ENCODE results near the gene HADH. TPM values are rescaled to one million over a fixed set of nuclear protein-coding genes. Genes with fewer than 3 reads are reported as not detected.

The HADH gene
- polyA plus RNA-seq, 1 of the 3 experiments (the other 2 are of a cell fraction) = 19.4 TPM

DNA sequence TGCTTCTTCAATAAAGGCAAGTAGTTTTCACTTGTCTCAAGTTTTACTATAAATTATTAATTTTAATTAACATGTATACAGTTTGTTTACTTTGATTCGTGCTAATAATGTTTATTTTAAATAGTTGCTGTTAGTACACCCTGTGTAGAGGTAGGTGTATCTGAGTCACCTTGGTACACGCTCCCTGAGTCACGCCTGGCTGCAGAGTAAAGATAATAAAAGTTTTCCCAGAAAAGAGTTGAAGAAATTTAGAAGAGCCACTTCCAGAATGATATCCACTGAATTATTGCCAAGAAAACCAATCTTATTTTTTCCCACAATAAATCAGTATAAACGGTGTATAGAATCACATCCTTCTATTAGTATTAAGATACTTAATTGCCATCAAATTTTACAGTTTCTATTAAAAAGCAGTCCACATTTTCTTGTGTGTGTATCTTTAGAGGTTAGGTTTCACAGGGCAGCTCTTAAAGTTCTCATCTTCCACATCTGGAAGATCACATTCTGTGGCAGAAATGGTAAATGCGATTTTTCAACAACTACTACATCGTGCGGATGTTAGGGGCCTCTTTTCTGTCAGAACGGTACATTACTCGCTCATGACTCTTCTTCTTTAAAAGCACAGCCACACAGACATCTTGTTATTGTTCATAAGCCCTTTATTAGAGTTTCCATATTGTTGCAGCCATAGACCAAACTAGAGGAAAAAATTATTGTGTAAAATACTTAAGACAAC is 55.4 kb downstream of the HADH start (continued):
- TF ChIP-seq GABPA (IDR thresholded peaks at IDR 0.05; ENCODE audit: low read depth) (no peak), EZH2phosphoT487 (IDR thresholded peaks at IDR 0.05; ENCODE audit: borderline replicate concordance, low read depth) (no peak), NRF1 (IDR thresholded peaks at IDR 0.05; ENCODE audit: low read depth, low read length) (no peak), RFX5 (IDR thresholded peaks at IDR 0.05; ENCODE audit: low read length) (no peak), YY1 (IDR thresholded peaks at IDR 0.05; ENCODE audit: low read depth) (no peak)
- TF ChIP-seq, protein P1, sequence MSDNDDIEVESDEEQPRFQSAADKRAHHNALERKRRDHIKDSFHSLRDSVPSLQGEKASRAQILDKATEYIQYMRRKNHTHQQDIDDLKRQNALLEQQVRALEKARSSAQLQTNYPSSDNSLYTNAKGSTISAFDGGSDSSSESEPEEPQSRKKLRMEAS (IDR thresholded peaks at IDR 0.05; ENCODE audit: low read depth) = no peak
- TF ChIP-seq, protein P2, sequence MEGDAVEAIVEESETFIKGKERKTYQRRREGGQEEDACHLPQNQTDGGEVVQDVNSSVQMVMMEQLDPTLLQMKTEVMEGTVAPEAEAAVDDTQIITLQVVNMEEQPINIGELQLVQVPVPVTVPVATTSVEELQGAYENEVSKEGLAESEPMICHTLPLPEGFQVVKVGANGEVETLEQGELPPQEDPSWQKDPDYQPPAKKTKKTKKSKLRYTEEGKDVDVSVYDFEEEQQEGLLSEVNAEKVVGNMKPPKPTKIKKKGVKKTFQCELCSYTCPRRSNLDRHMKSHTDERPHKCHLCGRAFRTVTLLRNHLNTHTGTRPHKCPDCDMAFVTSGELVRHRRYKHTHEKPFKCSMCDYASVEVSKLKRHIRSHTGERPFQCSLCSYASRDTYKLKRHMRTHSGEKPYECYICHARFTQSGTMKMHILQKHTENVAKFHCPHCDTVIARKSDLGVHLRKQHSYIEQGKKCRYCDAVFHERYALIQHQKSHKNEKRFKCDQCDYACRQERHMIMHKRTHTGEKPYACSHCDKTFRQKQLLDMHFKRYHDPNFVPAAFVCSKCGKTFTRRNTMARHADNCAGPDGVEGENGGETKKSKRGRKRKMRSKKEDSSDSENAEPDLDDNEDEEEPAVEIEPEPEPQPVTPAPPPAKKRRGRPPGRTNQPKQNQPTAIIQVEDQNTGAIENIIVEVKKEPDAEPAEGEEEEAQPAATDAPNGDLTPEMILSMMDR (IDR thresholded peaks at IDR 0.05) = no peak

DNA sequence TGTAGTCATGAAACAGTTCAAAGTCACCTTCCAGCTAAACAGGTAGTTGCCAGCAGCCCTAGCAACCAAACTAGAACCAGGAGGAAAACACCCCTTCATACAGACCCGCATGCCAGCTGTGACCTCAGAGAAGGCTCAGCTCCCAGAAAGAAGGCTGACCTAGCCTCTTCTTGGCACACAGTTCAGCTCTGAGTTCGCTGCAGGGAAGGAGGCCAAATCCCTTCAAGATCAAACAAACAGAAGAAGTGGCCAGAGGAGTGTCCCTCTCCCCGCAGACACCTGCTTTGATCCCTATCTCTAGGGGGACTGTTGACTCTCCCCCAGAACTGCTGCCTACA is 56.0 kb downstream of the HADH start:
- Histone ChIP-seq H3K4me1 (ENCODE audit: control insufficient read depth in 1 of 2, insufficient read depth in 2 of 2, low read depth in 1 of 2, low read length in 1 of 2) (peaks cover 0 to 6% of the 10 kb centered on the region in 2 experiments; a peak in 1 of 4 replicates), H2AFZ (ENCODE audit: low read depth) (no peak overlapping the region), H3K27me3 (ENCODE audit: insufficient read depth) (no peaks in the 10 kb centered on the region), H3K27ac (ENCODE audit: low read depth in 2 of 2, low read length in 1 of 2) (no peak overlapping the region), H3K36me3 (replicated peaks in 1 of 2; ENCODE audit: control insufficient read depth in 1 of 2, insufficient read depth in 2 of 2, low read length in 1 of 2) (no peaks in the 10 kb centered on the region), H3K79me2 (ENCODE audit: insufficient read depth) (no peaks in the 10 kb centered on the region), H3K9ac (no peak overlapping the region), H3K9me2 (no peaks in the 10 kb centered on the region), H3K9me3 (no peaks in the 10 kb centered on the region), H3K4me3 (ENCODE audit: low read depth in 2 of 2, low read length in 1 of 2) (no peak overlapping the region), H4K20me1 (ENCODE audit: insufficient read depth) (no peaks in the 10 kb centered on the region), H3F3A (replicated peaks; ENCODE audit: insufficient read depth) (no peaks in the 10 kb centered on the region), H3K4me2 (no peak overlapping the region)
- no peak for DNase-seq
- TF ChIP-seq YY1 (IDR thresholded peaks at IDR 0.05; ENCODE audit: low read depth) (no peak), POLR2AphosphoS5 (IDR thresholded peaks at IDR 0.05; ENCODE audit: low read depth, low read length) (no peak), EZH2phosphoT487 (IDR thresholded peaks at IDR 0.05; ENCODE audit: borderline replicate concordance, low read depth) (no peak), GATA2 (CRISPR knock-in tag; IDR thresholded peaks at IDR 0.05) (no peak), ELF1 (IDR thresholded peaks at IDR 0.05) (no peak), RAD21 (IDR thresholded peaks at IDR 0.05; ENCODE audit: low read length) (no peak), GABPA (IDR thresholded peaks at IDR 0.05; ENCODE audit: low read depth) (no peak), TEAD4 (IDR thresholded peaks at IDR 0.05; ENCODE audit: borderline replicate concordance, insufficient read depth) (no peak), EP300 (IDR thresholded peaks at IDR 0.05; ENCODE audit: borderline replicate concordance in 1 of 2, low read depth in 1 of 2, low read length in 1 of 2) (no peak), FOSL2 (IDR thresholded peaks at IDR 0.05; ENCODE audit: borderline replicate concordance, low read depth) (no peak), CHD2 (IDR thresholded peaks at IDR 0.05; ENCODE audit: low read length, partially characterized antibody) (no peak), FOXM1 (IDR thresholded peaks at IDR 0.05; ENCODE audit: low read depth) (no peak)
- TF ChIP-seq, protein P3, sequence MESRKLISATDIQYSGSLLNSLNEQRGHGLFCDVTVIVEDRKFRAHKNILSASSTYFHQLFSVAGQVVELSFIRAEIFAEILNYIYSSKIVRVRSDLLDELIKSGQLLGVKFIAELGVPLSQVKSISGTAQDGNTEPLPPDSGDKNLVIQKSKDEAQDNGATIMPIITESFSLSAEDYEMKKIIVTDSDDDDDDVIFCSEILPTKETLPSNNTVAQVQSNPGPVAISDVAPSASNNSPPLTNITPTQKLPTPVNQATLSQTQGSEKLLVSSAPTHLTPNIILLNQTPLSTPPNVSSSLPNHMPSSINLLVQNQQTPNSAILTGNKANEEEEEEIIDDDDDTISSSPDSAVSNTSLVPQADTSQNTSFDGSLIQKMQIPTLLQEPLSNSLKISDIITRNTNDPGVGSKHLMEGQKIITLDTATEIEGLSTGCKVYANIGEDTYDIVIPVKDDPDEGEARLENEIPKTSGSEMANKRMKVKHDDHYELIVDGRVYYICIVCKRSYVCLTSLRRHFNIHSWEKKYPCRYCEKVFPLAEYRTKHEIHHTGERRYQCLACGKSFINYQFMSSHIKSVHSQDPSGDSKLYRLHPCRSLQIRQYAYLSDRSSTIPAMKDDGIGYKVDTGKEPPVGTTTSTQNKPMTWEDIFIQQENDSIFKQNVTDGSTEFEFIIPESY (IDR thresholded peaks at IDR 0.05; ENCODE audit: borderline replicate concordance, low read depth) = no peak
- TF ChIP-seq, protein P4, sequence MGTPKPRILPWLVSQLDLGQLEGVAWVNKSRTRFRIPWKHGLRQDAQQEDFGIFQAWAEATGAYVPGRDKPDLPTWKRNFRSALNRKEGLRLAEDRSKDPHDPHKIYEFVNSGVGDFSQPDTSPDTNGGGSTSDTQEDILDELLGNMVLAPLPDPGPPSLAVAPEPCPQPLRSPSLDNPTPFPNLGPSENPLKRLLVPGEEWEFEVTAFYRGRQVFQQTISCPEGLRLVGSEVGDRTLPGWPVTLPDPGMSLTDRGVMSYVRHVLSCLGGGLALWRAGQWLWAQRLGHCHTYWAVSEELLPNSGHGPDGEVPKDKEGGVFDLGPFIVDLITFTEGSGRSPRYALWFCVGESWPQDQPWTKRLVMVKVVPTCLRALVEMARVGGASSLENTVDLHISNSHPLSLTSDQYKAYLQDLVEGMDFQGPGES (IDR thresholded peaks at IDR 0.05; ENCODE audit: low read depth, low read length) = no peak
- TF ChIP-seq, protein P5, sequence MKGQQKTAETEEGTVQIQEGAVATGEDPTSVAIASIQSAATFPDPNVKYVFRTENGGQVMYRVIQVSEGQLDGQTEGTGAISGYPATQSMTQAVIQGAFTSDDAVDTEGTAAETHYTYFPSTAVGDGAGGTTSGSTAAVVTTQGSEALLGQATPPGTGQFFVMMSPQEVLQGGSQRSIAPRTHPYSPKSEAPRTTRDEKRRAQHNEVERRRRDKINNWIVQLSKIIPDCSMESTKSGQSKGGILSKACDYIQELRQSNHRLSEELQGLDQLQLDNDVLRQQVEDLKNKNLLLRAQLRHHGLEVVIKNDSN (IDR thresholded peaks at IDR 0.05; ENCODE audit: borderline replicate concordance, low read depth) = no peak
- TF ChIP-seq, protein P1 (IDR thresholded peaks at IDR 0.05; ENCODE audit: low read depth) = no peak
- TF ChIP-seq, protein P2 (IDR thresholded peaks at IDR 0.05) = no peak
- ChIA-PET CTCF (interaction anchor here (2.5 to 3.7 kb wide), 2 partner anchors 14 to 27 kb away, joined by 14 to 15 read pairs; no protein-coding TSS in a partner anchor), POLR2A (no interaction called here)
- 19% methylated on average over 3 of the region's 3 CpGs for WGBS (ENCODE audit: low lambda C conversion rate)

All from SK-N-SH (cell line).